Stimulated activated CD4-positive, alpha-beta T cell treated with anti-CD3 and anti-CD28 coated beads, Interleukin-4, amount 100 ng/mL, for 48 hours (primary cell): ENCODE measurements around the gene KYNU.
"Not testable (repeated sequence)": the region's sequence is repeated elsewhere in the genome, so short reads cannot be mapped to it uniquely, and the experiment has no call there.

Experiments
- DNase-seq, 2 donors: peaks; one replicate each; pipeline ENCODE4 v3.0.0-alpha.2; 2020; ENCODE audit warnings: low read depth in 2 of 2

KYNU gene

GRCh38 chr2:143088388-143088787 lies 210.9 kb downstream of the KYNU start:
- no peak for DNase-seq

- not testable (repeated sequence) for DNase-seq
Measured at GRCh38 chr2:143089520-143089919, 212.1 kb downstream of the KYNU start.
